SK-N-SH treated with all-trans-retinoic acid at 6 μM for 48 hours (cell line): ENCODE measurements around the gene WDR7.

Source experiments
- ATAC-seq: fragments of 200-7000 bp; cut with Tn5 transposase; 3 replicates; pipeline ENCODE4 v1.9.1; 2020; ENCODE audit warnings: mild to moderate bottlenecking, moderate library complexity
- ARNTL ChIP-seq: fragments of 450-650 bp; formaldehyde crosslinking; IDR thresholded peaks from 2 replicates; pipeline ENCODE4 v1.5.0; 2020; ENCODE audit warnings: low read depth, mild to moderate bottlenecking, moderate library complexity, borderline replicate concordance
- BACH2 ChIP-seq: fragments of 250-450 bp; sonication (Bioruptor Pico); IDR thresholded peaks from 2 replicates; pipeline ENCODE4 v1.9.0; 2021; ENCODE audit warnings: mild to moderate bottlenecking, borderline replicate concordance
- CREB5 ChIP-seq: fragments of 250-450 bp; sonication (Bioruptor Pico); IDR thresholded peaks from 2 replicates; pipeline ENCODE4 v1.5.1; 2020; ENCODE audit warnings: low read depth, mild to moderate bottlenecking, moderate library complexity
- CSDC2 ChIP-seq: fragments of 250-450 bp; sonication (Bioruptor Pico); IDR thresholded peaks from 2 replicates; pipeline ENCODE4 v1.5.0; 2020; ENCODE audit warnings: mild to moderate bottlenecking, moderate library complexity
- ESRRG ChIP-seq: fragments of 250-450 bp; sonication (Bioruptor Pico); IDR thresholded peaks from 2 replicates; pipeline ENCODE4 v1.6.1; 2021; ENCODE audit warnings: mild to moderate bottlenecking
- GLIS3 ChIP-seq: fragments of 250-450 bp; sonication (Bioruptor Pico); IDR thresholded peaks from 2 replicates; pipeline ENCODE4 v1.5.0; 2020; ENCODE audit warnings: mild to moderate bottlenecking, moderate library complexity
- ISL1 ChIP-seq: fragments of 250-450 bp; sonication (Bioruptor Pico); IDR thresholded peaks from 2 replicates; pipeline ENCODE4 v2.1.2; 2022; ENCODE audit warnings: mild to moderate bottlenecking, moderate library complexity
- OSR1 ChIP-seq: fragments of 250-450 bp; sonication (Bioruptor Pico); IDR thresholded peaks from 2 replicates; pipeline ENCODE4 v1.8.0; 2022; ENCODE audit warnings: moderate library complexity, mild to moderate bottlenecking, inconsistent platforms
- POU6F1 ChIP-seq: fragments of 250-450 bp; sonication (Bioruptor Pico); IDR thresholded peaks from 2 replicates; pipeline ENCODE4 v1.8.0; 2021; ENCODE audit warnings: low read depth, mild to moderate bottlenecking, moderate library complexity, borderline replicate concordance
- PPARA ChIP-seq: fragments of 250-450 bp; sonication (Bioruptor Pico); IDR thresholded peaks from 2 replicates; pipeline ENCODE4 v1.5.0; 2020; ENCODE audit warnings: mild to moderate bottlenecking, borderline replicate concordance
- RARB ChIP-seq: fragments of 250-450 bp; sonication (Bioruptor Pico); IDR thresholded peaks from 2 replicates; pipeline ENCODE4 v1.8.0; 2021; ENCODE audit warnings: mild to moderate bottlenecking, moderate library complexity
- SNAI2 ChIP-seq: fragments of 250-450 bp; sonication (Bioruptor Pico); IDR thresholded peaks from 2 replicates; pipeline ENCODE4 v1.5.0; 2020; ENCODE audit warnings: mild to moderate bottlenecking, moderate library complexity
- TCF4 ChIP-seq: fragments of 250-450 bp; sonication (Bioruptor Pico); IDR thresholded peaks from 2 replicates; pipeline ENCODE4 v1.8.0; 2021; ENCODE audit warnings: mild to moderate bottlenecking, moderate library complexity, borderline replicate concordance
- TOX ChIP-seq: fragments of 250-450 bp; sonication (Bioruptor Pico); IDR thresholded peaks from 2 replicates; pipeline ENCODE4 v1.8.0; 2021; ENCODE audit warnings: mild to moderate bottlenecking, moderate library complexity, borderline replicate concordance
- ZC3H10 ChIP-seq: fragments of 250-450 bp; sonication (Bioruptor Pico); IDR thresholded peaks from 2 replicates; pipeline ENCODE4 v1.5.1; 2021; ENCODE audit warnings: mild to moderate bottlenecking, moderate library complexity
- ZFP3 ChIP-seq: fragments of 250-450 bp; sonication (Bioruptor Pico); IDR thresholded peaks from 2 replicates; pipeline ENCODE4 v1.5.0; 2020; ENCODE audit warnings: mild to moderate bottlenecking, moderate library complexity
- ZFP30 ChIP-seq: fragments of 450-650 bp; formaldehyde crosslinking; IDR thresholded peaks from 2 replicates; pipeline ENCODE4 v1.5.0; 2022; ENCODE audit warnings: mild to moderate bottlenecking, moderate library complexity
- ZNF565 ChIP-seq: fragments of 450-650 bp; formaldehyde crosslinking; conservative IDR thresholded peaks from 2 replicates; pipeline ENCODE4 v1.5.0; 2020; ENCODE audit warnings: low read depth, mild to moderate bottlenecking, moderate library complexity
- ZNF70 ChIP-seq: fragments of 450-650 bp; formaldehyde crosslinking; IDR thresholded peaks from 2 replicates; pipeline ENCODE4 v1.5.0; 2020; ENCODE audit warnings: mild to moderate bottlenecking, moderate library complexity
- ZNF8 ChIP-seq: fragments of 450-650 bp; formaldehyde crosslinking; IDR thresholded peaks from 2 replicates; pipeline ENCODE4 v1.5.0; 2020; ENCODE audit warnings: mild to moderate bottlenecking, moderate library complexity
- TF ChIP-seq, protein P1 (sequence below): fragments of 250-450 bp; sonication (Bioruptor Pico); IDR thresholded peaks from 2 replicates; pipeline ENCODE4 v1.8.0; 2020; ENCODE audit warnings: mild to moderate bottlenecking, moderate library complexity, borderline replicate concordance
- TF ChIP-seq, protein P2 (sequence below): fragments of 250-450 bp; sonication (Bioruptor Pico); IDR thresholded peaks from 2 replicates; pipeline ENCODE4 v1.5.1; 2021; ENCODE audit warnings: mild to moderate bottlenecking, moderate library complexity

Gene WDR7

DNA sequence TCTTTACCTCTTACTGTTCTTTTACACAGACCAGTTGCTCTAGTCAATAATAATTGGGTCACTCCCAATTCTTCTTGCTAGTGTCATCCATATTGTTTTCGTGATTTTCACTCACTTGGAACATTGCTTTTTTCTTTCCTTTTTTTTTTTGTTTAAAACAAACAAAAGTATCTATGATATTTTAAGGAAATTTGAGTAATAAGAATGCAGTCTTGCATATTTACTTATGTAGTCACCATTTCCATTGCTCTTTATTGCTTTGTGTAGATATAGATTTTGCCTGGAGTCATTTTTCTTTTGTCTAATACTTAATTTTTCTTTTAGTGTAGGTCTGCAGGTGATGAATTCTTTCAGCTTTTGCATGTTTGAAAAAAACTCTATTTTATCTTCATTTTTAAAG lies 71.9 kb downstream of the WDR7 start:
- ATAC-seq: no peak
- TF ChIP-seq ISL1 (CRISPR knock-in tag): no peak
- TF ChIP-seq, protein P1, sequence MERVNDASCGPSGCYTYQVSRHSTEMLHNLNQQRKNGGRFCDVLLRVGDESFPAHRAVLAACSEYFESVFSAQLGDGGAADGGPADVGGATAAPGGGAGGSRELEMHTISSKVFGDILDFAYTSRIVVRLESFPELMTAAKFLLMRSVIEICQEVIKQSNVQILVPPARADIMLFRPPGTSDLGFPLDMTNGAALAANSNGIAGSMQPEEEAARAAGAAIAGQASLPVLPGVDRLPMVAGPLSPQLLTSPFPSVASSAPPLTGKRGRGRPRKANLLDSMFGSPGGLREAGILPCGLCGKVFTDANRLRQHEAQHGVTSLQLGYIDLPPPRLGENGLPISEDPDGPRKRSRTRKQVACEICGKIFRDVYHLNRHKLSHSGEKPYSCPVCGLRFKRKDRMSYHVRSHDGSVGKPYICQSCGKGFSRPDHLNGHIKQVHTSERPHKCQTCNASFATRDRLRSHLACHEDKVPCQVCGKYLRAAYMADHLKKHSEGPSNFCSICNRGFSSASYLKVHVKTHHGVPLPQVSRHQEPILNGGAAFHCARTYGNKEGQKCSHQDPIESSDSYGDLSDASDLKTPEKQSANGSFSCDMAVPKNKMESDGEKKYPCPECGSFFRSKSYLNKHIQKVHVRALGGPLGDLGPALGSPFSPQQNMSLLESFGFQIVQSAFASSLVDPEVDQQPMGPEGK: no peak
- TF ChIP-seq PPARA (CRISPR knock-in tag): no peak
- TF ChIP-seq ZNF8: no peak
- no peak for TF ChIP-seq TCF4 (CRISPR knock-in tag)
- no peak for TF ChIP-seq POU6F1 (CRISPR knock-in tag)
- TF ChIP-seq CSDC2 (CRISPR knock-in tag): no peak
- no peak for TF ChIP-seq SNAI2 (CRISPR knock-in tag)
- TF ChIP-seq ZFP30 (CRISPR knock-in tag): no peak
- no peak for TF ChIP-seq ZC3H10
- TF ChIP-seq ZNF70: no peak
- no peak for TF ChIP-seq OSR1 (CRISPR knock-in tag)
- TF ChIP-seq RARB (CRISPR knock-in tag): no peak
- TF ChIP-seq CREB5 (CRISPR knock-in tag): no peak
- no peak for TF ChIP-seq ESRRG (CRISPR knock-in tag)
- TF ChIP-seq TOX (CRISPR knock-in tag): no peak
- no peak for TF ChIP-seq ZNF565 (CRISPR knock-in tag)

GRCh38 chr18:56723706-56724105 lies 72.5 kb downstream of the WDR7 start:
- ATAC-seq: no peak
- TF ChIP-seq RARB (CRISPR knock-in tag): no peak
- peak; percentile 88 for TF ChIP-seq ZFP30 (CRISPR knock-in tag)
- no peak for TF ChIP-seq PPARA (CRISPR knock-in tag)

- no peak for TF ChIP-seq SNAI2 (CRISPR knock-in tag)
- no peak for TF ChIP-seq CSDC2 (CRISPR knock-in tag)
- TF ChIP-seq, protein P2, sequence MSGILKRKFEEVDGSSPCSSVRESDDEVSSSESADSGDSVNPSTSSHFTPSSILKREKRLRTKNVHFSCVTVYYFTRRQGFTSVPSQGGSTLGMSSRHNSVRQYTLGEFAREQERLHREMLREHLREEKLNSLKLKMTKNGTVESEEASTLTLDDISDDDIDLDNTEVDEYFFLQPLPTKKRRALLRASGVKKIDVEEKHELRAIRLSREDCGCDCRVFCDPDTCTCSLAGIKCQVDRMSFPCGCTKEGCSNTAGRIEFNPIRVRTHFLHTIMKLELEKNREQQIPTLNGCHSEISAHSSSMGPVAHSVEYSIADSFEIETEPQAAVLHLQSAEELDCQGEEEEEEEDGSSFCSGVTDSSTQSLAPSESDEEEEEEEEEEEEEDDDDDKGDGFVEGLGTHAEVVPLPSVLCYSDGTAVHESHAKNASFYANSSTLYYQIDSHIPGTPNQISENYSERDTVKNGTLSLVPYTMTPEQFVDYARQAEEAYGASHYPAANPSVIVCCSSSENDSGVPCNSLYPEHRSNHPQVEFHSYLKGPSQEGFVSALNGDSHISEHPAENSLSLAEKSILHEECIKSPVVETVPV (CRISPR knock-in tag): no peak
- TF ChIP-seq, all 23 proteins: peak for 0
- ATAC-seq: no peak
Measured at GRCh38 chr18:56726906-56727305, 75.7 kb downstream of the WDR7 start.

- ATAC-seq: no peak
- TF ChIP-seq ZNF8 (no peak), RARB (CRISPR knock-in tag) (no peak), ZNF70 (no peak), CSDC2 (CRISPR knock-in tag) (no peak), ZC3H10 (no peak), OSR1 (CRISPR knock-in tag) (no peak), POU6F1 (CRISPR knock-in tag) (no peak), CREB5 (CRISPR knock-in tag) (no peak), TCF4 (CRISPR knock-in tag) (no peak), ZFP30 (CRISPR knock-in tag) (no peak), GLIS3 (CRISPR knock-in tag) (no peak), ARNTL (CRISPR knock-in tag) (no peak), BACH2 (CRISPR knock-in tag) (no peak), SNAI2 (CRISPR knock-in tag) (no peak), ZFP3 (CRISPR knock-in tag) (no peak), PPARA (CRISPR knock-in tag) (no peak), TOX (CRISPR knock-in tag) (no peak), ISL1 (CRISPR knock-in tag) (no peak)
- TF ChIP-seq, protein P1: no peak
- TF ChIP-seq, protein P2 (CRISPR knock-in tag): no peak
- TF ChIP-seq, all 23 proteins: peak for 0
Measured at GRCh38 chr18:56727399-56727798, 76.2 kb downstream of the WDR7 start.
